Muscle layer of colon (tissue), 2 donors: ENCODE measurements around the gene UNC79.

Experiments
- H3K27ac ChIP-seq: one replicate; pipeline ENCODE4 v1.7.0; 2013; ENCODE audit warnings: low read depth, mild to moderate bottlenecking, low read length, moderate library complexity
- H3K27me3 ChIP-seq, 2 donors: one replicate each; pipeline ENCODE4 v1.7.0; 2013; ENCODE audit warnings: low read length in 2 of 2, mild to moderate bottlenecking in 2 of 2; ENCODE audit not compliant: insufficient read depth in 2 of 2, control insufficient read depth in 1 of 2
- H3K36me3 ChIP-seq: one replicate; pipeline ENCODE4 v1.7.0; 2013; ENCODE audit warnings: mild to moderate bottlenecking, low read length; ENCODE audit not compliant: insufficient read depth
- H3K4me1 ChIP-seq: one replicate; pipeline ENCODE4 v1.7.0; 2013; ENCODE audit warnings: mild to moderate bottlenecking, low read length; ENCODE audit not compliant: insufficient read depth
- H3K4me3 ChIP-seq, 2 donors: one replicate each; pipeline ENCODE4 v1.7.0; 2013; ENCODE audit warnings: low read length in 2 of 2, low read depth in 1 of 2, mild to moderate bottlenecking in 1 of 2, moderate library complexity in 1 of 2
- H3K9ac ChIP-seq: one replicate; pipeline ENCODE4 v1.7.0; 2013; ENCODE audit warnings: low read length
- H3K9me3 ChIP-seq: one replicate; pipeline ENCODE4 v1.7.0; 2013; ENCODE audit warnings: mild to moderate bottlenecking, low read length
- donor health status: abdominal sarcoma.
- donor health status: Adenocarcinoma of cecum.

Gene UNC79

GRCh38 chr14:93733631-93734030, 302.9 kb downstream of the UNC79 start:
- Histone ChIP-seq H3K36me3 (peaks cover 33% of the 10 kb centered on the region), H3K27ac (no peak overlapping the region), H3K4me1 (no peaks in the 10 kb centered on the region), H3K9me3 (no peaks in the 10 kb centered on the region), H3K9ac (no peak overlapping the region), H3K4me3 (no peak overlapping the region), H3K27me3 (no peaks in the 10 kb centered on the region)

DNA sequence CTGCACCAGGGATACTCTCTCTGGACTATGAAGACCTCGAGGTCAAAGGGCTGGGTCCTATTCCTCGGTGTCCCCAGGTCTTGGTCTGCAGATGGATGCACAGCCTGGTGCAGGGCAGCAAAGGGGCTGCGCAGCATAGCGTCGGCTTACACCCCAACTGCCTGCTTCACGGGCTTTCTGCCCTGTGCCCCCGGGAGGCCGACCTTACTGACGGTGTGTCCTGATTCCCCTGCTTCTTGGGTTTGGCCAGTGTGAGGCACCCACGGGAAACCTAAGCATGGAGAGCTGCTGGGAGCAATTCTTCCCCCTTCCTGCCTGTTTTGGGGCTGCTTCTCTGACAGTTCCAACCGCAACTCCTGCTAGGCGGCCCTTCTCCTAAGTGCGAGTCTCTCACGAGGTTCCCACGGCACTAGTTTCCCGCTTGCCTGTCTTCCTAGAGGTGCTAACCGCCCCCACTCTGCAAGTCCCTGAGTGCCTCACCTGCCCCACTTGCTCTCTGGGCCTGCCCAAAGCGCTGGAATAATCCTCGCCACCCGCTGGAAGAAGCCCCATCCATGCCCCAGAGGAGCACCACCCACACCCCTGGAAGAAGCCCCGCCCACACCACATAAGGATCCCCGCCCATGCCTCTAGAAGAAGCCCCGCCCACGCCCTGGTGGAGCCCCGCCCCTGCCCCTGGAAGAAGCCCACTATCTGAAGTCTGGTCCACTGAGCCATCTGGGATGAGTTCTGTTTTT, 303.5 kb downstream of the UNC79 start:
- no peak overlapping the region for H3K4me3 ChIP-seq
- no peaks in the 10 kb centered on the region for H3K4me1 ChIP-seq
- peaks cover 27% of the 10 kb centered on the region for H3K36me3 ChIP-seq
- H3K27me3 ChIP-seq = no peaks in the 10 kb centered on the region
- H3K9me3 ChIP-seq = no peaks in the 10 kb centered on the region
- H3K9ac ChIP-seq = no peak overlapping the region
- no peak overlapping the region for H3K27ac ChIP-seq

DNA sequence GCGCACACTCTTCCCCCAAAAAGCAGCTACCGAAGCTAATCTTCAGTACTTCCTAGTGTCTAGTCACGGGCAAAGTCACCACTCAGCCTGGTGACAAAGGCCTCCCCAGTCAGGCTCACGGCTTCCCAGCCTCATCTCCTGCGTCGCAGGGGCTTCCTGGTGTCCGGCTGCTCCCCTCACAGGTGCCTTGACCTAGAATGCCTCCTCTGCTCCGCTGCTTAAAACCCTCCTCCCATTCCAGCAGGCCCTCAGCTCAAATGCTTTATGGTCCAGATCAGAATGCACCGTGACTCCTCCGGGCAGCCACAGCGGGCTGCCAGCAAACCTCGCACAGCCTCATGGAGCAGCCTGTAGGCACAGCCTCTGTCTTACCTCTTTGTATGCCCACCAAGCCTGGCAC, 304.5 kb downstream of the UNC79 start:
- peaks cover 18% of the 10 kb centered on the region for H3K36me3 ChIP-seq

GRCh38 chr14:93736378-93737014, 305.8 kb downstream of the UNC79 start:
- no peak overlapping the region for H3K27ac ChIP-seq
- no peak overlapping the region for H3K4me3 ChIP-seq
- no peak overlapping the region for H3K9ac ChIP-seq
- no peaks in the 10 kb centered on the region for H3K27me3 ChIP-seq
- H3K4me1 ChIP-seq = no peaks in the 10 kb centered on the region
- no peaks in the 10 kb centered on the region for H3K9me3 ChIP-seq
- peaks cover 15% of the 10 kb centered on the region for H3K36me3 ChIP-seq

More for the DNA sequence above, 304.5 kb downstream of the UNC79 start:
- H3K27me3 ChIP-seq = no peaks in the 10 kb centered on the region
- no peak overlapping the region for H3K4me3 ChIP-seq
- no peaks in the 10 kb centered on the region for H3K4me1 ChIP-seq
- H3K9me3 ChIP-seq = no peaks in the 10 kb centered on the region
- H3K9ac ChIP-seq = no peak overlapping the region
- H3K27ac ChIP-seq = no peak overlapping the region

GRCh38 chr14:93737634-93738033, 306.9 kb downstream of the UNC79 start:
- Histone ChIP-seq H3K27me3 (no peaks in the 10 kb centered on the region), H3K9me3 (no peaks in the 10 kb centered on the region), H3K4me1 (peaks cover 7% of the 10 kb centered on the region), H3K36me3 (peaks cover 7% of the 10 kb centered on the region), H3K27ac (no peak overlapping the region), H3K9ac (no peak overlapping the region), H3K4me3 (no peak overlapping the region)

DNA sequence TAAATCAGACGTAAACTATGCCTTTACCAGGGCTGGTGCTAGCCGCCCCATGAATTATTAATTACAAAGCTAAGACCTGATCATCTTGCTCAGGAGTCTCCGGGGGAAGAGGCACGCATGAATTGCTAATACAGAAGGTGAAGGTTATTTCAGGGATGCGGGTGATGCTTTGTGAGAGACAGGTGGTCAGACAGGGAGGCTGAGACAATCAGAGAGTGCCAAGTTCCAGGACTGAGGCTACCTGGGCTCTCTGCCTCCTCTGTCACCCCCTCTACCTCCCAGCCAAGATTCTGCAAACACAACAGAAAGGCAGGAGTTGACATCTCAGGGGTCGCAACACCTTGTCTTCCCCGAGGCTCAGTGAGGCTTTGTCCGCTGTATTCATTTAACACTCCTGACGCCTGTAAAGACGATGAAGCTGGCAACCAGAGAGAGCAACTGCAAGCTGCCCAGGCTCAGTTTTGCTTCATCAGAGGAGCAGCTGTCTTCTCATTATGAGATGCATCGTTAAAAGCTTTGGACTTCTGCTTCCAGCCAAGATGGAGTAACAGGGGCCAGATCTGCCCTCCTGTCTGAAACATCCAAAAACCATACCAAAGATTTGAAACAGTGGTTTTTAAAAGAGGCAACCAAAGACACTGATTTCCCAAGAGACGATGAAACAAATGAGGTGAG, 311.0 kb downstream of the UNC79 start:
- Histone ChIP-seq H3K36me3 (no peaks in the 10 kb centered on the region), H3K27me3 (no peaks in the 10 kb centered on the region), H3K4me3 (no peak overlapping the region), H3K9me3 (no peaks in the 10 kb centered on the region), H3K27ac (no peak overlapping the region), H3K9ac (no peak overlapping the region), H3K4me1 (peaks cover 8% of the 10 kb centered on the region)

- H3K4me3 ChIP-seq = no peak overlapping the region
- H3K36me3 ChIP-seq = no peaks in the 10 kb centered on the region
- H3K4me1 ChIP-seq = peaks cover 8% of the 10 kb centered on the region
- no peak overlapping the region for H3K9ac ChIP-seq
- no peaks in the 10 kb centered on the region for H3K9me3 ChIP-seq
- H3K27me3 ChIP-seq = no peaks in the 10 kb centered on the region
- H3K27ac ChIP-seq = no peak overlapping the region
These were observed 312.0 kb downstream of the UNC79 start for GRCh38 chr14:93742761-93743160.

- H3K27ac ChIP-seq = no peak overlapping the region
These were observed 312.7 kb downstream of the UNC79 start for GRCh38 chr14:93743270-93744060.

DNA sequence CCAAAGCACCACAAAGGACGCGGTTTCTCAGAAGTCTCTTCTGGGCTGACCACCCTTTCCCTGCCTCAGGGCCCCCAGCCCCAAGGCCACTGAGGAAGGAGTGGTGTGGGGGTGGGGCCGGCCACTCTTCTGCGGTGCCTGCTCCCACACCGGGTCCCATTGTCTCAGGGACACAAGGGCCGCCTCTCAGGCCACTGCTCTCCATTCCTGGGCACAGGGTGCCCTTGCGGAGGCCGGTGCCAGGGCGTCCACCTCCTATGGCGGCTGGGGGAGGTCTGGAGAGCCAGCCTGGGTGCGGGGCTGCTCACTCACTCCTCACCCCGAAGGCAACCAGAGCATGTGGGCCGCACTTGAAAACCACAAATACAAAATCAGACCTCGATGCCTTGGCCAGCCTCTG, 313.4 kb downstream of the UNC79 start:
- Histone ChIP-seq H3K4me1 (peaks cover 12% of the 10 kb centered on the region), H3K36me3 (no peaks in the 10 kb centered on the region), H3K9me3 (no peaks in the 10 kb centered on the region), H3K27me3 (no peaks in the 10 kb centered on the region), H3K4me3 (no peak overlapping the region), H3K27ac (no peak overlapping the region), H3K9ac (no peak overlapping the region)

More at GRCh38 chr14:93743270-93744060, 312.7 kb downstream of the UNC79 start:
- Histone ChIP-seq H3K9ac (no peak overlapping the region), H3K36me3 (no peaks in the 10 kb centered on the region), H3K4me3 (no peak overlapping the region), H3K4me1 (peaks cover 12% of the 10 kb centered on the region), H3K9me3 (no peaks in the 10 kb centered on the region), H3K27me3 (no peaks in the 10 kb centered on the region)

DNA sequence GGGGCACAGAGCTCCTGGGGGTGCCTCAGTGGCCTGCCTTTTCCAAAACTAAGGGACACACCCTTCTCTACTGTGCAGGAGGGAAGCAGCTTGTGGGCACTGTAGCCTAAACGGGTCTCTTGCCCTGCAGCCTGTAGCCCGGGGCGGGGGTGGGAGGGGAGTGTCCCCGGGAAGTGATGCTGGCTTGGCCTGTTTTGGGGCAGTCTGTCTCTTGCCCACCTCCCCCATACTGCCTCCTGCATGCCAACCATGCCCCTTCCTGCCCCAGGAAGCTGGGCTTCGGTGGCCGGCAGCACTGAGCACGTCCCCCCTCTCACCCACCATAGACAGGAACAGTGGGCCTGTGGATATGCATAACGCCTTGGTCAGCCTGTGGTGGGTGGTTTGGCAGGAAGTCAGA, 314.1 kb downstream of the UNC79 start:
- Histone ChIP-seq H3K4me3 (no peak overlapping the region), H3K9me3 (no peaks in the 10 kb centered on the region), H3K36me3 (no peaks in the 10 kb centered on the region), H3K27ac (no peak overlapping the region), H3K27me3 (no peaks in the 10 kb centered on the region), H3K9ac (no peak overlapping the region), H3K4me1 (peaks cover 12% of the 10 kb centered on the region)

DNA sequence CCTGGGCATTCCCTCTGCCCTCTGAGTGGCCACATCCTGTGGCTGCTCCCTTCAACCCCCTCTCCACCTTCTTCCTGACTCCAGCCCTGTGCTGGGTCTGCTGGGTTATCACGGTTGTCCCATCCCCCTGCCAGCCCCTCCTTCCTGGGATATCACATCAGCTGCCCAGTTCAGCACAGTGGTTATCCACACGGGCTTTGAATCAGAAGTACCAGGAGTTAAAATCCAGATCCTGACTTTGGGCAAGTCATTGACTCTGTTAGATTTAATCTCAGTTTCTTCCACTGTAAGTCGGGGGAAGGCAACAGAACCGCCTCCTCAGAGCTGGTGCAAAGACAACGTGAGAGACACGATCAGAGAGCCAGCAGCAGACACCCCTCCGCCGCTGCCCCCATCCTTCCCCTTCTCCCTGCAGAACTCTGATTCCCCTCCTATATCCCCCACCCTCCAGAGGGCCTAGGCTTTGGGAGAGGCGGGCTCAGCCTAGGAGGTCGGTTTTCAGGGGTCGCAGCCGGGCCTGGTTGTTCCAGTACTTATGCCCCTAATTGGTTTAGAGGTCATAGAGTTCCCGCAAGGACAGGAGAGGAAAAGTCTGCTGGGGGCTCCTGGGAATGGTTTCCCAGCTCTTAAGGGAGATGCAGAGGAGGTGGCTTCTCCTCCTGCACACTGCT, 315.0 kb downstream of the UNC79 start:
- peaks cover 12% of the 10 kb centered on the region for H3K4me1 ChIP-seq
- no peak overlapping the region for H3K4me3 ChIP-seq
- no peaks in the 10 kb centered on the region for H3K27me3 ChIP-seq
- H3K27ac ChIP-seq = no peak overlapping the region
- no peaks in the 10 kb centered on the region for H3K9me3 ChIP-seq
- no peak overlapping the region for H3K9ac ChIP-seq
- no peaks in the 10 kb centered on the region for H3K36me3 ChIP-seq
